ENCODE results near the gene GNAZ.

The GNAZ gene

GRCh38 chr22:23090457-23090835 lies 20.1 kb downstream of the GNAZ start:
- no peak overlapping the region for H3K4me3 ChIP-seq (ENCODE audit: low read depth, low read length)
- no peak for DNase-seq (ENCODE audit: low read depth)
- no peak for TF ChIP-seq CTCF (IDR thresholded peaks at IDR 0.05; ENCODE audit: low read depth, low read length, missing control alignments)

- DNase-seq (ENCODE audit: low read depth): no peak
- no peak for TF ChIP-seq CTCF (IDR thresholded peaks at IDR 0.05; ENCODE audit: low read depth, low read length, missing control alignments)
- no peak overlapping the region for H3K4me3 ChIP-seq (ENCODE audit: low read depth, low read length)
Observed at GRCh38 chr22:23091760-23092159, 21.4 kb downstream of the GNAZ start.

GRCh38 chr22:23092217-23092955 lies 22.1 kb downstream of the GNAZ start:
- DNase-seq (ENCODE audit: low read depth): no peak
- TF ChIP-seq CTCF (IDR thresholded peaks at IDR 0.05; ENCODE audit: low read depth, low read length, missing control alignments): no peak
- no peak overlapping the region for H3K4me3 ChIP-seq (ENCODE audit: low read depth, low read length)

- no peak overlapping the region for H3K4me3 ChIP-seq (ENCODE audit: low read depth, low read length)
- TF ChIP-seq CTCF (IDR thresholded peaks at IDR 0.05; ENCODE audit: low read depth, low read length, missing control alignments): no peak
- no peak for DNase-seq (ENCODE audit: low read depth)
Observed at GRCh38 chr22:23093051-23093788, 22.9 kb downstream of the GNAZ start.

GRCh38 chr22:23094260-23094659 lies 23.9 kb downstream of the GNAZ start:
- no peak for DNase-seq (ENCODE audit: low read depth)
- no peak overlapping the region for H3K4me3 ChIP-seq (ENCODE audit: low read depth, low read length)
- no peak for TF ChIP-seq CTCF (IDR thresholded peaks at IDR 0.05; ENCODE audit: low read depth, low read length, missing control alignments)

- DNase-seq (ENCODE audit: low read depth): no peak
- TF ChIP-seq CTCF (IDR thresholded peaks at IDR 0.05; ENCODE audit: low read depth, low read length, missing control alignments): no peak
- no peak overlapping the region for H3K4me3 ChIP-seq (ENCODE audit: low read depth, low read length)
Observed at GRCh38 chr22:23094695-23095681, 24.7 kb downstream of the GNAZ start.

All from GM12864 (cell line).